Stimulated activated CD4-positive, alpha-beta T cell treated with anti-CD3 and anti-CD28 coated beads, Interleukin-4, amount 100 ng/mL, for 48 hours (primary cell): ENCODE results near the gene MRPL41.
"Not testable (repeated sequence)": the region's sequence is repeated elsewhere in the genome, so short reads cannot be mapped to it uniquely, and the experiment has no call there.

Experiments used
- DNase-seq, 2 donors: peaks; one replicate each; pipeline ENCODE4 v3.0.0-alpha.2; 2020; ENCODE audit warnings: low read depth in 2 of 2

Gene MRPL41

DNA sequence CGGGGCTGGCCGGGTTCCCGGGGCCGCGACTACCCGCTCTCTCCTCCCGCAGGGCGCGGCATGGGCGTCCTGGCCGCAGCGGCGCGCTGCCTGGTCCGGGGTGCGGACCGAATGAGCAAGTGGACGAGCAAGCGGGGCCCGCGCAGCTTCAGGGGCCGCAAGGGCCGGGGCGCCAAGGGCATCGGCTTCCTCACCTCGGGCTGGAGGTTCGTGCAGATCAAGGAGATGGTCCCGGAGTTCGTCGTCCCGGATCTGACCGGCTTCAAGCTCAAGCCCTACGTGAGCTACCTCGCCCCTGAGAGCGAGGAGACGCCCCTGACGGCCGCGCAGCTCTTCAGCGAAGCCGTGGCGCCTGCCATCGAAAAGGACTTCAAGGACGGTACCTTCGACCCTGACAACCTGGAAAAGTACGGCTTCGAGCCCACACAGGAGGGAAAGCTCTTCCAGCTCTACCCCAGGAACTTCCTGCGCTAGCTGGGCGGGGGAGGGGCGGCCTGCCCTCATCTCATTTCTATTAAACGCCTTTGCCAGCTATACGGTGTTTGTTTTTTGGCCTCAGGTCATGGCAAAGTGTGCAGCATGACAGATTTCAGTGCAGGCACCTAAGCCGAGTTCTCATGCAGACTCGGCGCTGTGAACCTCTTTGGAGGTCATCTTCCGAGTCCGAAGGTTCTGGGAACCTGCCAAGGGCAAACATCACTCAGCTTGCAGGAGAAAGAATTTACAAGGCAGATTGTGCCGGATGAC, 516 bp downstream of the MRPL41 start:
- peak; percentile 8 to 16 for DNase-seq

DNA sequence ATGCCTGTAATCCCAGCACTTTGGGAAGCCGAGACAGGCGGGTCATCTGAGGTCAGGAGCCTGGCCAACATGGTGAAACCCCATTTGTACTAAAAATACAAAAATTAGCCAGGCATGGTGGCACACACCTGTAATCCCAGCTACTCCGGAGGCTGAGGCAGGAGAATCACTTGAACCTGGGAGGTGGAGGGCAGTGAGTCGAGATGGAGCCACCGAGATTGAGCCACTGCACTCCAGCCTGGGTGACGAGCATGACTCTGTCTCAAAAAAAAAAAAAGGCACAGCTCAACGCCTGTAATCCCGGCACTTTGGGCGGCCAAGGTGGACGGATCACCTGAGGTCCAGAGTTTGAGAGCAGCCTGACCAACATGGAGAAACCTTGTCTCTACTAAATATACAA, 2.0 kb downstream of the MRPL41 start:
- DNase-seq: not testable (repeated sequence)

DNA sequence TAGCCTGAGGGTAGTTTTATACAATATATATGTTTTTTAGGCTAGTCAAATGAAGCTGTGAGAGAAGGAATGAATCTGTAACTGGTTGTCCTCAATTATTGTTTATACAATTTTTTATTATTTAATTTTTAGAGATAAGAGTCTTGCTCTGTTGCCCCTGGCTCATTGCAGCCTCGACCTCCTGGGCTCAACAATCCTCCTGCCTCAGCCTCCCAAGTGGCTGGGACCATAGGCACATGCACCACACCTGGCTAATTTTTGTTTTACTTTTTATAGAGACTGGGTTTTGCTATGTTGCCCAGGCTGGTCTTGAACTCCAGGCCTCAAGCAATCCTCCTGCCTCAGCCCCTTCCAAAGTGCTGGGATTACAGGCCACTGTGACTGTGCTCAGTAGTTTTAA, 2.7 kb downstream of the MRPL41 start:
- no peak for DNase-seq

DNA sequence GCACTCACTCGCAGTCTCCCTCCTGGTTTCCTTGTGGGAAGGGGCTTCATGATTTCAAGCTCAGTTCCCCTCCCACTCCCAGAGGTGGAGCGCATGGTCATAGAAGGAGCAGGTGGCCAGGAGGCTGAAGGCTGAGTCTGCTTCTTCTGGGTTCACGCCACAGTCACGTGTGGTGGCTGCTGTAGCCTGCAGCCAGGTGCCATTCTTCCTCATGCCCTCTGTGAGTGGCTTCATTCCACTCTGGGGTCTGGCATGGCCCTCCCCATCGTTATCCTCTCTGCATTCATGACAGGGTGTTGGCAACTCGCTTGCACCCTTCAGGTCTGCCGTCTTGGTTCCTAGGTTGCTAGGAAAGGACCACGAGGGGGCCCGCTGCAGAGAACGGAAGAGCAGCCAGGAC, 3.5 kb downstream of the MRPL41 start:
- no peak for DNase-seq

DNA sequence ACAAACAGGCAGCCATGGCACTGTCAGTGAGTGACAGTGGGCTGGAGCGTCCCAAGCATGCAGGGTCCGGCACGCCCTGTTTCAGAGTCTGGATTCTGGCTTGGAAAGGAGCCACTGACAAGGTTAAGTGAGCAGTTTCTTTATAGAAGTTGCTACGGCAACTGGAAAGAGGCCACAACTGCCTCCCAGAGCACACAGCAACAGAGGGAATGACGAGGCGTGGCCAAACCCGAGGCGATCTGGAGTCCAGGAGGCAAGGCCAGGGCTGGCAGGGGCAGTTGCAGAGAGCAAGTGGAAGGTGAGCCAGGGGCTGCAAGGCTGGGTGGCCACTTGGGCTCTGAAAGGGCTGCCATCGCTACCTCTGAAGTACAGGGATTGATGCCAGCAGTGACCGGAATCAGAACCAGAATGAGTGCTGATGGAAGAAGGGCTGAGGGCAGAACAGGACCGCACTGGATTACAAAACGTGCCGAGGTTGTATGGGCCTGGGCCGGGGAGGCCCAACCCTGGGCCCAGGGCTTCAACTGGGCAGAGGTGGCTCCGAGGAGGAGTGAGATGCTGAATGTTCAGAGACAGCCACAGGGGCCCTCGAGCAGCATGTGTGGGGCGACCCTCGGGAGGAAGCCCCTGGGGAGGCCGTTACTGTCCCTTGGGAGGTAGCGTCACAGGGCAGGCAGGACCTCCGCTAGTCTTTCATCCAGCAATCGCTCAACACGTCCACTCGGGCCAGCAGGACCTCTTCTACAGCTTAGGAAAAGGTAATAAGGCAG, 4.6 kb downstream of the MRPL41 start:
- no peak for DNase-seq

DNA sequence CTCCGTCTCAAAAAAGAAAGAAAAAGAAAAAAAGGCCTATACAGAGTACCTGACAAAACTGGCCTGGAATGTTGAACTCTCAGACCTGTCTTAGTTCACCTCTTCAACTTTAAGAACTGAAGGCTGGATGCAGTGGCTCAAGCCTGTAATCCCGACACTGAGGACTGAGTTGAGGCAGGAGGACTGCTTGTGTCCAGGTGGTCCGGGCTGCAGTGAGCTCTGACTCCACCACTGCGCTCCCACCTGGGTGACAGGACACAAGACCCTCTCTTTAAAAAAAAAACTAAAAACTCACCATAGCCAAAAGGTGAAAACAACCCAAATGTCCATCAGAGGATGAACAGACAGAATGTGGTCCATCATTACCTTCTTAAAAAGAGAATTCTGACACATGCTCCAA, 6.4 kb downstream of the MRPL41 start:
- DNase-seq: no peak

DNA sequence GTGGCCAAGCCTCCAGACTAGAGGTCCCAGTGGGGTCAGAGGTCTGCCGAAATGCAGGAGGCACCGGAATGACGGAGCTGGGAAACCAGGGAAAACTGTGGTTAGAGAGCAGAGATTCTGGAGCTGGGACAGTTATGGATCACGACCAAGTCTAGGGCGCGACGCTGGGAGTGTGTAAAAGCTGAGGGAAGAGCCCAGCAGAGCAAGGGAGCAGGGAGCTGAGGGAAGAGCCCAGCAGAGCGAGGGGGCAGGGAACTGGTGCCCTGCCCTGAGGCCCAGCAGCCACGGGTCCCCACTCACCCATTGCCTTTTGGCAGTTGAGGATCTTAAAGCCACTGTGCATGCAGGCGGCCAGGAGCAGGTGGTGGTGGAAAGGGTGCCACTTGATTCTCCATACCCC, 12.5 kb downstream of the MRPL41 start:
- DNase-seq: no peak

DNA sequence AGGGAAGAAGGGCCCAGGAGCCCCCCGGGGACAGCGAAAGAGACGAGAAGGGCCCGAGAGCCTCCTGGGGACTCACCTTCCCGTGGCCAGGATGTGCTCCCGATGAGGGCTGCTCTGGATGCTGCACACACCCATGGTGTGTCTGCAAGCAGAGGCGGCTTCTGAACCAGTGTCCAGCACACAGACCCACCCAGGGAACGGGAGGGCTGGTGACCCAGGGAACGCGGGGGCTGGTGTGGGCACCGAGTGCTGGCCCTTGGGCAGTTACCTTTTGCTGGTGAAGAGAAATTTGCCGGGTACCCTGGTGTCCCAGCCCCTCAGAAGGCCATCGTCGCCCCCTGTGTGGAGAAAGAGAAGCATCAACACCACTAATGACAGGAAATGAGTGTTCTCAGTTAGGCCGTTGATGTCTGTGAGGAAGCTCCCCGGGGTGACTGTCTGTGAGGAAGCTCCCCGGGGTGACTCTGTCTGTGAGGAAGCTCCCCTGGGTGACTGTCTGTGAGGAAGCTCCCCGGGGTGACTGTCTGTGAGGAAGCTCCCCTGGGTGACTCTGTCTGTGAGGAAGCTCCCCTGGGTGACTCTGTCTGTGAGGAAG, 13.2 kb downstream of the MRPL41 start:
- no peak for DNase-seq

DNA sequence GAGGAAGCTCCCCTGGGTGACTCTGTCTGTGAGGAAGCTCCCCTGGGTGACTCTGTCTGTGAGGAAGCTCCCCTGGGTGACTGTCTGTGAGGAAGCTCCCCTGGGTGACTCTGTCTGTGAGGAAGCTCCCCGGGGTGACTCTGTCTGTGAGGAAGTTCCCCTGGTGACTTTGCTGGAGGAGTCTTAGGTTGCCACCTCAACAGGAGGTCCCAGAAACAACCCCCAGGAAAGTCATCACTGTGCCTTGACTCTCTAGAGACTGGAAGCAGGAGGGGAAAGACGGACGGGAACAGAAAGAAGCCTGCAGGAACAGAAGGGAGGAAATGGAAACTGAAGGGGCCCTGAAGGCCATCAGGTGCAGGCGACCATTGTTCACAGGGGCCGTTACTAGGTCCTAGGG, 16.8 kb downstream of the MRPL41 start:
- not testable (repeated sequence) for DNase-seq

DNA sequence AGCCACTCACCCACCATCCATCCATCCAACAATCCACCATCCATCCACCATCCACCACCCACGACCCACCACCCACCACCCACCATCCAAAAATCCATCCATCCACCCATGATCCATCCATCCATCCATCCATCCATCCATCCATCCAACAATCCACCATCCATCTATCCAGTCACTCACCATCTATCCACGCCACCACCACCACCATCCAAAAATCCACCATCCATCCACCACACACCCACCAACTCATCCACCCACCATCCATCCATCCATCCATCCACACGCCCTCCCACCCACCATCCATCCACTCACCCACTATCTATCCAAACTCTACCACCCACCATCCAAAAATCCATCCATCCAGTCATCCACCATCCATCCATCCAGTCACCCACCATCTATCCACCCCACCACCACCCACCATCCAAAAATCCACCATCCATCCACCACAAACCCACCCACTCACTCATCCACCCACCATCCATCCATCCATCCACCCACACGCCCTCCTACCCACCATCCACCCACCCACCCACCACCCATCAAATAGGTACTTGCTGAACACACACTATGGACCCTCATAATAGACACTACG, 18.0 kb downstream of the MRPL41 start:
- no peak for DNase-seq

DNA sequence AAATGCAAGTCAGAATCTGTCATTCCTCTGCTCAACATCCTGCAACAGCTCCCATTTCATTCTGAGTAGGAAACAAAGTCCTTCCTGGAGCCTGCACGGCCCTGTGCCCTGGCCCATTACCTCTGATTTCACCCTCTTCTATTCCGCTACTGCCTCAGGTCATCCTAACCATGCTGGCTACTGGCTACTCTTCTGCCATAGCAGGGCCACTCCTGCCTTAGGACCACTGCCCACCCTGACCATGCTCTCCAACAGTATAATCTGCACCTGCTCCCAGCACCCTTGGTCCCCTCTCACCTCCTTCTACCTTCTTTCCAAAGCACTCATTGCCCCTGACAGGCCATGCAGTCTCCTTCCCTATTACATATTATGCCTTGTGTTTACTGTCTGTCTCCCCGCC, 18.9 kb downstream of the MRPL41 start:
- no peak for DNase-seq

DNA sequence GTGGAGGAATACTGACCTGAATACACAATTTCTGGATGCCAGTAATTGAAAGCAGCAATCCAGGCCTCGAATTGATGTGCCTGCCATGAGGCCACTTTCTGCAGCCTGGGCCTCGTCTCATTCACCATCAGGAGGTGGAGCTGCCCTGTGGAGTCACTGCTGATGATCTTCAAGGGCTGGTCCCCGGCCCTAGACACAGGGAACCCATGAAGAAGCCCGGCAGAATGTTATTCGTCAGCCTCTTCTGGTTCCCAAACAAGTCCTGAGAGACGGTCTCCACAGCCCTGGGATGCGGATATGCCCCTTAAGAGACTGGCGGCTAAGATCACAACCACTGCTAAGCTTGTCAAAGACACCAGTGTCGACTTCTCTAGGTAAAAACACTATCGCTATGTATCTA, 22.5 kb downstream of the MRPL41 start:
- DNase-seq: no peak

DNA sequence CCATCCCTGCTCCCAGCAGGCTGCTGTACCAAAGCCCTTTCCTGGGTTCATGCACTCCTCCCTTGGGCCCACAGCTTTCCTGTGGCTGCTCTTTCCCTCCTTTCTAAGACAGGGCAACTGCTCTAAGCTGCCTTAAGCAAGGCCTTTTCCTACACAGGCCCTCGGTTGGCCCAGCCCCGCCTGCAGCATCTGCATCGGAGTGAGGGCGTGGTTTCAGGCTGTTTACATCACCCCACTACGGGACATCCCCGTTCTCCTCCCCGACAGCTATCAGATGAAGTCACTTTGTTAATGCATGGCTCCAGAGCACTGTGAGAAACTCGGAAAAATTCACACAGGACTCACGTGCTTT, 23.7 kb downstream of the MRPL41 start:
- DNase-seq: no peak

DNA sequence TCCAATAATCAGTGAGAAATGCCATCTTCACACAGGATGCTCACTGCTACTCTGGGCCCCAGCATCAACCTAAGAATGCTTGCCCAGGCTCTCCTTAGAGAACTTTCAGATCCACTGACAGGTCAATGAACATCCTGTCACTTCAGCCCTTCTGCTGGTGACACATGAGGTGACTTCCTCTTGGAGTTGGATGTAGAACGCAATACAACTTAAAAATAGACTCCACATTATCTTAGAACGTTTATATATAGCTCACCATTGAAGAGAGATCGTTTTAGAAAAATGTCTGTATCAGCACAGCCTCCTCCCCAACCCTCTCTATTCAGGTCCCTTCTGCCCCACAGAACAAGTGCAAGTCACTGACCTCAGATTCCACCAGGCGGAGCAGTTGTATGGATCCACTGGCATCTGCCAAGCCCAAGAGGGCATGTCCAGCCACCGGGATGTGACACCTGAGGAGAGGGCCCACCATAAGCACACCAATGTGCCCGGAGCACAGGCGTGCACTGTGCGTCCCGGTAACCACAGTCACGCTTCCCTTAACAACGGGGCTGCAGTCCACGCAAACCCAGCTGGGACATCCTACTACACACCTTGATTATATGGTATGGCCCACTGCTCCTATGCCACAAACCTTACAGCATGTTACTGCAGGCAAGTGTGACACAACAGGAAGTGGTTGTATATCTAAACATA, 24.2 kb downstream of the MRPL41 start:
- DNase-seq: no peak

DNA sequence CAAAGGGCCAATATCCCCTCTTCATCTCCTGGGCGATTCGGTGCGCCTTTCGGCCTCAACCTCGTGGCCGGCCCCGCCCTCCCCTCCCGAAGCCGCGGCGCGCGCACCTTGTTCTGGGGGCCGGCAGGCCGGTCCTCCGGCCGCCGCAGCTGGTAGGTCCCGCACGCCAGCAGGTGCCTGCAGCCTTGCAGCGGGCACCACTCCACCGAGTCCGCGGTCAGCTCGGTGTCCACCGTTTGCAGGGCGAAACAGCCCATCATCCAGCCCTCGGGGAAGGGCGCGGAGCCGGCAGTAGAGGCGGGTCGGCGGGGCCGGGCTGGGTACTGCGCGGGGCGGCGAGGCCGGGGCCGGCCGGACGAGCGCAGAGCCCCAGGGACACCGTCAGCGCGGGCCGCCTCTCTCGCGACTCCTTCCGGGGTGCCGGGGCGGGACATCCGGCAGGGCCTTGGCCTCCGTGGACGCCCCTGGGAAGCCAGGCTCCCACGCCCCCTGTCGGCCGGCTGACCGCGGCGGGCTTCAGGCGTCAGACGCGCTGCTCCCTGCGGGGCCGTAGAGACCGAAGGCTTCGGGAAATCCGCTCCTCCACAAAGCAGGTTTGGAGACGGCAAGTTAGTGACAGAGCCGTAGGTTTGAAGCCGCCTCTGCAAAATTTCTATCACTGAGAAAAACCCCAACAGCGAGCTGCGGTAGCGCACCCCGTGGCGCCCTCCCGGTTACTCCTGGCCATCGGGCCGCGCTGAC, 27.0 kb downstream of the MRPL41 start, which contains the start of gene DPH7:
Gene DPH7, minus strand, starts transcription at position 408 of the 741 bp plus-strand sequence. Its CDS starts 148 bp downstream, at position 260.
- DNase-seq: peak; percentile 94 to 96

DNA sequence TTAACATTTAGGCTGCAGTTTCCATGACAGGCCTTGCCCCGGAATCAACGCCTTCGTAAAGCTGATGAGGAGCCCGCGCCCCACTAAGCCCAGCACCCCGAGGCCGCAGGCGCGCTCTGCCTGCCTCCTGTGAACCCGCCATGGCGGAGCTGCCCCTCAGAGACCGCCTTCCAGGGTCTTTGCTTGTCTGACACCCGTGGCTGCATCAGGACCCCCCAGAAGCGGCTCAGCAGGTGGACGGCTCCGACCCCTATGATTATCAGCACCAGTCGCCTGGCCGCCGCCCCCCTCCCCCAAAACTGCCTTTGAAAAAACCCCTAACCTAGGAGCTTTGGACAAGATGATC, 27.6 kb downstream of the MRPL41 start:
- no peak for DNase-seq

DNA sequence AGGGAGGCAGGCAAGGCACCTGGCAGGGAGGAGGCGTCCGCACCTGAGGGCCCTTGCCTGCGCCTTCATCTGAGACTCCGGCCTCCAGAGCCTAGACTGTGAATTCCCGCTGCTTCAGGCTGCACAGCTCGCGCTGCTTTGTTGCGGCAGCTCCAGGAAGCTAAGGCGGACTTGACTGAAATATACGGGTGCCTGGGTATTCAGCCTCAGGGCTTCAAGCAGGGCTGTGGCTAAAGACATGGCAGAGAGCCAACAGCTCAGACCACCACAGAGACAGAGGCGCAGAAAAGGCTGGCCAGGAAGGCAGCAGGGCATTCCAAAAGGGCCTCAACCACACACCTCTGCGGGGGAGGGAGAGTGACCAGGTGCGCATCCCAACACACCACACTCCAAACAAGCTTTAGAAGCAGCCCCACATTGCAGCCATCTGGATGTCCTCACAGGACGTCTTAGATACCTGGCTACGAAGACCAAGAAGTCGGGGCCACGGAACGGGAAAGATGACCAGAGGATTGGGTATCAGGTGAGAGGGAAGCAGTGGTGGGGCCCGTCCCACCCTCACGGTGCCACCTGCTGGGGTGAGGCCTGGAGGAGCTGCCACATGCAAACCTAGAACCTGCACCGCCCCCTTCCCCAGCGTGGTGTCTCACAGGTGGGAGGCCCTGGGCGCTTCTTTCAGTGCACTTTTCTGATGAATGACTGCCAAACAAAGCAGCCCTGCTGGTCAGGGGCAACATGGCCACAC, 28.7 kb downstream of the MRPL41 start:
- no peak for DNase-seq

DNA sequence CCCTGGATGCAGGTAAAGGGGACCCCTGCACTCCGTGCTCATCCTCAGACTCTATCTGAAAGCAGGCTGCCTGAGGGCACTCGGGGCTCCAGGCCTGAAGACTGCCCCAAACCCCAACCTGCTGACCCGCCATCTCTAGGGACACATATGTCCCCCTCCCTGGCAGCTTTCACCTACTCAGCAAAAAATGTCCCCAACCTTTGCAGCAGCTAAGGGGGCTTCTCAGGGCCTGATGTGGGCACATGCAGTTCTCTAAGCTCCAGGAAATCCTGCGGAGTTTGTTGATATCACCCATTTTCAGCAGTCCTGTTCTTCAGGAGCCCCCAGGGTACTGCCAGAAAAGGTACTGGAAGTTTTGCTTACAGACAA, 29.3 kb downstream of the MRPL41 start:
- DNase-seq: no peak

DNA sequence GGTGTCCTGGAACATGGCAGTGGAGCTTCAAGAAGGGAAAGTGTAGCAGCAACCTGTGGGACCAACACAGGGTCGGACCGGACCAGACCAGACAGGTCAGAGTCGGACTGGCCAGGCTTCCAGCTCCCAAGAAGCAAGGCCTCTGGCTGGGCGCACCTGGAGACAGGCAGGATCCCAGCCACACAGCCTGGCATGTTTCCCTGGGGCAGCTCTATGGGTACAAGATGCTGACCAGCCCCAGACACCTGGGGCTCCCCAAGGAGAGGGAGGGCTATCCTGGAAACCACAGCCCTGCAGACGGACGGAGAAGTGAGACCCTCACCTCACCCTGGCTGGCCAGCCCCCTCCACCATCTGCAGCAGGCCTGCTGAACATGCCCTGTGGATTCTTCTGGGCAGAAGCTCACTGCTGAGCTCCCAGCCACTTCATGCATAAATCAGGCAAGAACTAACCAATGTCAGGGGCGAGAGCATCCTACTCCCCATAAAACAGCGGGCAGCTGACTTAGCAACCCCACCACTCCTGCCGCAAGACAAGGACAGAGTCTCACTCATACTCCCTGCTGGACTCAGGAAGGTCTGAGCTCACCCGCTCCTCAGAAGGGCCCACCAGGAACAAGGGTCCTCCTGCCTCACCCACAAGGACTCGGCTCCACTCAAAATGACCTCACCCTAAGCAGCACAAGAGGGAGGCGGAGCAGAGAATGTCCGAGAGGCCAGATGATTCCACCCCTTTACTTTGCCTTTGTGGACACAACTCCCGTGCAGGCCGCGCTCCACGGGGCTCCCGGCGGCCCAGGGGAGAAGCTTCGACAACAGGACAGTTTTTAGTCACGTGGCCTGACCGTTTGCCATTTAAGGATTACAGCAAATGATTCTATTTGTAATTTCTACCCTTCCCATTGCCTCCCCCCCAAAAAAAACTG, 29.9 kb downstream of the MRPL41 start:
- no peak for DNase-seq
